ENCODE data around the gene BLOC1S5.

The BLOC1S5 gene

GRCh38 chr6:8063761-8064637 lies at the start of gene BLOC1S5:
BLOC1S5 (minus strand) TSS chr6:8064389; CDS start chr6:8064376, 13 bp downstream.
- DNase-seq: peak; percentile 97

- DNase-seq: no peak
Observed at GRCh38 chr6:8113131-8113654, 49.0 kb upstream of the BLOC1S5 start.

- DNase-seq: no peak
Observed at GRCh38 chr6:8110725-8111124, 46.5 kb upstream of the BLOC1S5 start.

- DNase-seq: no peak
Observed at GRCh38 chr6:8110117-8110721, 46.0 kb upstream of the BLOC1S5 start.

GRCh38 chr6:8108759-8109539 lies 44.8 kb upstream of the BLOC1S5 start:
- DNase-seq: no peak

GRCh38 chr6:8108031-8108660 lies 44.0 kb upstream of the BLOC1S5 start:
- DNase-seq: no peak

GRCh38 chr6:8105791-8106190 lies 41.6 kb upstream of the BLOC1S5 start:
- DNase-seq: no peak

- DNase-seq: no peak
Observed at GRCh38 chr6:8103726-8104125, 39.5 kb upstream of the BLOC1S5 start.

GRCh38 chr6:8102122-8102958 lies 38.2 kb upstream of the BLOC1S5 start, which contains the start of gene EEF1E1:
EEF1E1 (minus strand) TSS chr6:8102548; CDS start chr6:8102521, 27 bp downstream.
- DNase-seq: peak; percentile 98

- DNase-seq: no peak
Observed at GRCh38 chr6:8100159-8100854, 36.1 kb upstream of the BLOC1S5 start.

- no peak for DNase-seq
Observed at GRCh38 chr6:8090650-8091049, 26.5 kb upstream of the BLOC1S5 start.

GRCh38 chr6:8088886-8089285 lies 24.7 kb upstream of the BLOC1S5 start:
- DNase-seq: no peak

- no peak for DNase-seq
Observed at GRCh38 chr6:8087870-8088754, 23.9 kb upstream of the BLOC1S5 start.

GRCh38 chr6:8086755-8087306 lies 22.6 kb upstream of the BLOC1S5 start:
- DNase-seq: peak; percentile 64

GRCh38 chr6:8085053-8085511 lies 20.9 kb upstream of the BLOC1S5 start:
- no peak for DNase-seq

GRCh38 chr6:8084586-8084985 lies 20.4 kb upstream of the BLOC1S5 start:
- DNase-seq: no peak

GRCh38 chr6:8082954-8083858 lies 19.0 kb upstream of the BLOC1S5 start:
- DNase-seq: peak; percentile 36

GRCh38 chr6:8082572-8082953 lies 18.4 kb upstream of the BLOC1S5 start:
- DNase-seq: no peak
